Esophagus muscularis mucosa (tissue), 4 donors: Measurements from ENCODE around the gene PRDM15. TPM values are rescaled to one million over a fixed set of nuclear protein-coding genes. Genes with fewer than 3 reads are reported as not detected.

Source experiments
- DNase-seq: peaks from one replicate; pipeline ENCODE4 v3.0.0-alpha.2; 2017; ENCODE audit errors: extremely low spot score
- H3K27ac ChIP-seq, 4 donors: fragments of 200-600 bp; sonication (generic); replicated peaks in 1 of 4; 1 replicate in 3 of 4; 2 replicates in 1 of 4; pipeline ENCODE4 v1.5.1; 2016 to 2019; ENCODE audit warnings: mild to moderate bottlenecking in 1 of 4
- H3K27me3 ChIP-seq, 4 donors: fragments of 200-600 bp; sonication (generic); one replicate each; pipeline versions ENCODE4 v1.5.1 to v1.6.0; 2016 to 2019
- H3K36me3 ChIP-seq, 4 donors: fragments of 200-600 bp; sonication (generic); one replicate each; pipeline ENCODE4 v1.5.1; 2016 to 2019
- H3K4me1 ChIP-seq, 4 donors: fragments of 200-600 bp; sonication (generic); one replicate each; pipeline ENCODE4 v1.5.1; 2016 to 2019
- H3K4me3 ChIP-seq, 4 donors: fragments of 200-600 bp; sonication (generic); 1 replicate in 2 of 4; 2 replicates in 2 of 4; pipeline ENCODE4 v1.5.1; 2016 to 2019; ENCODE audit warnings: mild to moderate bottlenecking in 4 of 4, moderate library complexity in 1 of 4
- H3K9me3 ChIP-seq, 4 donors: fragments of 200-600 bp; sonication (generic); 1 replicate in 3 of 4; 2 replicates in 1 of 4; pipeline ENCODE4 v1.5.1; 2016 to 2019
- CTCF ChIP-seq, 3 experiments: fragments of 200-600 bp in 2 of 3; fragments of 450-650 bp in 1 of 3; sonication (generic) in 2 of 3; IDR thresholded peaks; one replicate each; pipeline ENCODE4 v1.5.1; 2017 to 2019; ENCODE audit warnings: antibody characterized with exemption in 3 of 3, mild to moderate bottlenecking in 2 of 3, moderate library complexity in 1 of 3
- EP300 ChIP-seq: sonication (generic); formaldehyde crosslinking; IDR thresholded peaks from one replicate; pipeline ENCODE4 v1.6.1; 2017; ENCODE audit warnings: antibody characterized with exemption
- POLR2A ChIP-seq: fragments of 450-650 bp; IDR thresholded peaks from one replicate; pipeline ENCODE4 v1.6.1; 2017; ENCODE audit warnings: antibody characterized with exemption, moderate library complexity, mild to moderate bottlenecking, low read depth
- POLR2AphosphoS5 ChIP-seq, 2 donors: sonication (generic); formaldehyde crosslinking; IDR thresholded peaks; one replicate each; pipeline ENCODE4 v1.6.1; 2017; ENCODE audit warnings: antibody characterized with exemption in 2 of 2
- WGBS: methylation state at CpG from one replicate; pipeline ENCODE4 v1.1.5; 2018; 5-methylcytosine and 5-hydroxymethylcytosine counted together
- intact Hi-C: fragments of 100-400 bp; cut with DNase I; formaldehyde crosslinking; loops from one replicate; pipeline ENCODE4 v1.15.1; 2023
- total RNA-seq, 4 donors: library from RNA; depleted of rRNA; stranded (reverse); fragments of >200 nt; gene quantifications; one replicate each; pipeline versions ENCODE4 v1.1.0 to v1.2.1, GENCODE V29; 2016

Gene PRDM15
- total RNA-seq, 4 donors from 2014 or later = 5.0 to 6.3 (median 5.4) TPM

GRCh38 chr21:41823906-41824305 lies 55.2 kb downstream of the PRDM15 start:
- no peaks in the 10 kb centered on the region for H3K9me3 ChIP-seq
- intact Hi-C loops = no loop called here
- H3K36me3 ChIP-seq = peaks cover 7 to 88% (median 65%) of the 10 kb centered on the region in 4 donors
- H3K4me3 ChIP-seq = no peak overlapping the region
- no peaks in the 10 kb centered on the region for H3K4me1 ChIP-seq
- H3K27ac ChIP-seq = no peak overlapping the region
- H3K27me3 ChIP-seq = no peaks in the 10 kb centered on the region
- WGBS = 99% methylated on average over 12 of the region's 12 CpGs
- TF ChIP-seq POLR2A (no peak), EP300 (no peak), POLR2AphosphoS5 (IDR thresholded peaks at IDR 0.05) (no peak), CTCF (IDR thresholded peaks at IDR 0.05) (no peak)
- no peak for DNase-seq

- H3K36me3 ChIP-seq = peaks cover 7 to 84% (median 64%) of the 10 kb centered on the region in 4 donors
Observed at GRCh38 chr21:41823166-41823565, 56.0 kb downstream of the PRDM15 start.

GRCh38 chr21:41821756-41822431 lies 57.2 kb downstream of the PRDM15 start:
- Histone ChIP-seq H3K27ac (no peak overlapping the region), H3K27me3 (no peaks in the 10 kb centered on the region), H3K4me1 (peaks cover 0 to 4% (median 1%) of the 10 kb centered on the region in 4 donors), H3K4me3 (no peak overlapping the region), H3K36me3 (peaks cover 0 to 72% (median 51%) of the 10 kb centered on the region in 4 donors), H3K9me3 (no peaks in the 10 kb centered on the region)
- WGBS = 88% methylated on average over 31 of the region's 32 CpGs
- intact Hi-C loops = no loop called here
- TF ChIP-seq CTCF (IDR thresholded peaks at IDR 0.05) = no peak
- no peak for TF ChIP-seq POLR2A
- TF ChIP-seq EP300 = no peak
- no peak for TF ChIP-seq POLR2AphosphoS5 (IDR thresholded peaks at IDR 0.05)
- no peak for DNase-seq

More at GRCh38 chr21:41823166-41823565, 56.0 kb downstream of the PRDM15 start:
- Histone ChIP-seq H3K4me1 (no peaks in the 10 kb centered on the region), H3K27ac (no peak overlapping the region), H3K27me3 (no peaks in the 10 kb centered on the region), H3K4me3 (no peak overlapping the region), H3K9me3 (no peaks in the 10 kb centered on the region)
- 93% methylated on average over 15 of the region's 21 CpGs for WGBS
- TF ChIP-seq POLR2AphosphoS5 (IDR thresholded peaks at IDR 0.05) (no peak), EP300 (no peak), POLR2A (no peak), CTCF (IDR thresholded peaks at IDR 0.05) (no peak)
- DNase-seq = no peak
- intact Hi-C loops = no loop called here

- Histone ChIP-seq H3K4me3 (no peak overlapping the region), H3K27ac (no peak overlapping the region), H3K9me3 (no peaks in the 10 kb centered on the region), H3K36me3 (peaks cover 0 to 65% (median 45%) of the 10 kb centered on the region in 4 donors), H3K4me1 (peaks cover 0 to 10% (median 4%) of the 10 kb centered on the region in 4 donors), H3K27me3 (no peaks in the 10 kb centered on the region)
- TF ChIP-seq POLR2AphosphoS5 (IDR thresholded peaks at IDR 0.05) = no peak
- no peak for TF ChIP-seq CTCF (IDR thresholded peaks at IDR 0.05)
- TF ChIP-seq POLR2A = no peak
- no peak for TF ChIP-seq EP300
- no peak for DNase-seq
- intact Hi-C loops = no loop called here
- WGBS = 94% methylated on average over 12 of the region's 21 CpGs
Observed at GRCh38 chr21:41821081-41821755, 57.9 kb downstream of the PRDM15 start.
